ENCODE results near the gene FBXO48. TPM values are rescaled to one million over a fixed set of nuclear protein-coding genes. Genes with fewer than 3 reads are reported as not detected.

Gene FBXO48
- total RNA-seq, 1 experiment from 2014 or later: 0.74 TPM

- POLR2A ChIA-PET: interaction anchor here (0.6 kb wide), 1 partner anchor 82 kb away, joined by 3 read pairs; no protein-coding TSS in a partner anchor
- no peak overlapping the region for H3K27ac ChIP-seq (ENCODE audit: low read length)
- intact Hi-C loops (cut with micrococcal nuclease; ENCODE audit: unreplicated experiment) (no loop called here), in situ Hi-C loops (cut with HindIII; ENCODE audit: low pct_unique_long_range_greater_than_20kb, low sequenced_read_pairs) (no loop called here)
- no TSS peak for BruUV-seq (replicated peaks)
- no peaks in the 10 kb centered on the region for H3K9me3 ChIP-seq (ENCODE audit: control insufficient read depth, insufficient read depth, low read depth, low read length)
- TF ChIP-seq, protein P1, sequence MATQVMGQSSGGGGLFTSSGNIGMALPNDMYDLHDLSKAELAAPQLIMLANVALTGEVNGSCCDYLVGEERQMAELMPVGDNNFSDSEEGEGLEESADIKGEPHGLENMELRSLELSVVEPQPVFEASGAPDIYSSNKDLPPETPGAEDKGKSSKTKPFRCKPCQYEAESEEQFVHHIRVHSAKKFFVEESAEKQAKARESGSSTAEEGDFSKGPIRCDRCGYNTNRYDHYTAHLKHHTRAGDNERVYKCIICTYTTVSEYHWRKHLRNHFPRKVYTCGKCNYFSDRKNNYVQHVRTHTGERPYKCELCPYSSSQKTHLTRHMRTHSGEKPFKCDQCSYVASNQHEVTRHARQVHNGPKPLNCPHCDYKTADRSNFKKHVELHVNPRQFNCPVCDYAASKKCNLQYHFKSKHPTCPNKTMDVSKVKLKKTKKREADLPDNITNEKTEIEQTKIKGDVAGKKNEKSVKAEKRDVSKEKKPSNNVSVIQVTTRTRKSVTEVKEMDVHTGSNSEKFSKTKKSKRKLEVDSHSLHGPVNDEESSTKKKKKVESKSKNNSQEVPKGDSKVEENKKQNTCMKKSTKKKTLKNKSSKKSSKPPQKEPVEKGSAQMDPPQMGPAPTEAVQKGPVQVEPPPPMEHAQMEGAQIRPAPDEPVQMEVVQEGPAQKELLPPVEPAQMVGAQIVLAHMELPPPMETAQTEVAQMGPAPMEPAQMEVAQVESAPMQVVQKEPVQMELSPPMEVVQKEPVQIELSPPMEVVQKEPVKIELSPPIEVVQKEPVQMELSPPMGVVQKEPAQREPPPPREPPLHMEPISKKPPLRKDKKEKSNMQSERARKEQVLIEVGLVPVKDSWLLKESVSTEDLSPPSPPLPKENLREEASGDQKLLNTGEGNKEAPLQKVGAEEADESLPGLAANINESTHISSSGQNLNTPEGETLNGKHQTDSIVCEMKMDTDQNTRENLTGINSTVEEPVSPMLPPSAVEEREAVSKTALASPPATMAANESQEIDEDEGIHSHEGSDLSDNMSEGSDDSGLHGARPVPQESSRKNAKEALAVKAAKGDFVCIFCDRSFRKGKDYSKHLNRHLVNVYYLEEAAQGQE (IDR thresholded peaks at IDR 0.05; ENCODE audit: insufficient read depth in 1 of 2, low read depth in 2 of 2, low read length in 1 of 2): no peak
- TF ChIP-seq POLR2AphosphoS5 (IDR thresholded peaks at IDR 0.05; ENCODE audit: low read depth, low read length) (no peak), CTCF (IDR thresholded peaks at IDR 0.05) (no peak), TCF7L2 (IDR thresholded peaks at IDR 0.05; ENCODE audit: low read depth, low read length) (no peak), SIN3A (IDR thresholded peaks at IDR 0.05; ENCODE audit: borderline replicate concordance, insufficient read depth, low read depth, low read length) (no peak)
- H3K4me3 ChIP-seq (ENCODE audit: low read depth in 2 of 2, low read length in 2 of 2): no peak overlapping the region
- DNase-seq (ENCODE audit: low read depth, low spot score): no peak
- H3K27me3 ChIP-seq (ENCODE audit: control insufficient read depth, insufficient read depth, low read length): no peaks in the 10 kb centered on the region
- 0 out of 2 replicates have a peak, but pooled peaks cover 3% of the 10 kb centered on the region for H3K4me1 ChIP-seq (ENCODE audit: control insufficient read depth, insufficient read depth, low read length)
- ATAC-seq: no peak
- CTCF ChIA-PET: no interaction called here
- H3K36me3 ChIP-seq (ENCODE audit: control insufficient read depth, insufficient read depth, low read length): no peaks in the 10 kb centered on the region
Measured at GRCh38 chr2:68436270-68436669, 30.8 kb downstream of the FBXO48 start.

GRCh38 chr2:68435615-68436014, 31.5 kb downstream of the FBXO48 start:
- Histone ChIP-seq H3K36me3 (ENCODE audit: control insufficient read depth, insufficient read depth, low read length) (no peaks in the 10 kb centered on the region), H3K4me1 (ENCODE audit: control insufficient read depth, insufficient read depth, low read length) (no peaks in the 10 kb centered on the region), H3K27me3 (ENCODE audit: control insufficient read depth, insufficient read depth, low read length) (no peaks in the 10 kb centered on the region), H3K9me3 (ENCODE audit: control insufficient read depth, insufficient read depth, low read depth, low read length) (no peaks in the 10 kb centered on the region), H3K4me3 (ENCODE audit: low read depth in 2 of 2, low read length in 2 of 2) (no peak overlapping the region), H3K27ac (ENCODE audit: low read length) (no peak overlapping the region)
- ChIA-PET CTCF (no interaction called here), POLR2A (interaction anchor here (0.6 kb wide), 1 partner anchor 81 kb away, joined by 3 read pairs; no protein-coding TSS in a partner anchor)
- intact Hi-C loops (cut with micrococcal nuclease; ENCODE audit: unreplicated experiment) (no loop called here), in situ Hi-C loops (cut with HindIII; ENCODE audit: low pct_unique_long_range_greater_than_20kb, low sequenced_read_pairs) (no loop called here)
- ATAC-seq: no peak
- TF ChIP-seq SIN3A (IDR thresholded peaks at IDR 0.05; ENCODE audit: borderline replicate concordance, insufficient read depth, low read depth, low read length): no peak
- no peak for TF ChIP-seq TCF7L2 (IDR thresholded peaks at IDR 0.05; ENCODE audit: low read depth, low read length)
- TF ChIP-seq POLR2AphosphoS5 (IDR thresholded peaks at IDR 0.05; ENCODE audit: low read depth, low read length): no peak
- no peak for TF ChIP-seq CTCF (IDR thresholded peaks at IDR 0.05)
- TF ChIP-seq, protein P1 (IDR thresholded peaks at IDR 0.05; ENCODE audit: insufficient read depth in 1 of 2, low read depth in 2 of 2, low read length in 1 of 2): no peak
- no TSS peak for BruUV-seq (replicated peaks)
- DNase-seq (ENCODE audit: low read depth, low spot score): no peak

All from Panc1 (cell line).